Activated T-helper 1 cell treated with anti-CD3 and anti-CD28 coated beads, Interleukin-12 subunit alpha, Interleukin-12 subunit beta, Interleukin-2, Interleukin-4 antibody, amounts not matched to agents 30 ng/mL and 10 ng/mL and 1 ng/mL, durations not matched to agents 14 hours and 24 hours and 36 hours (primary cell): ENCODE data around the gene TRIM33. TPM values are rescaled to one million over a fixed set of nuclear protein-coding genes. Genes with fewer than 3 reads are reported as not detected.
A peak's percentile ranks its signal among the peaks of the same experiment; 100 is the strongest.
"Not testable (repeated sequence)": the region's sequence is repeated elsewhere in the genome, so short reads cannot be mapped to it uniquely, and the experiment has no call there.

Source experiments
- DNase-seq: peaks from one replicate; pipeline ENCODE4 v3.0.0; 2021; ENCODE audit warnings: low spot score
- H3K27ac Mint-ChIP-seq: one replicate; pipeline ENCODE4 v1.8.0; 2021; ENCODE audit warnings: mild to moderate bottlenecking, mixed read lengths
- H3K27me3 Mint-ChIP-seq: one replicate; pipeline ENCODE4 v1.8.0; 2022; ENCODE audit warnings: mild to moderate bottlenecking, moderate library complexity, mixed read lengths; ENCODE audit not compliant: insufficient read depth
- H3K36me3 Mint-ChIP-seq: one replicate; pipeline ENCODE4 v1.8.0; 2021; ENCODE audit warnings: low read depth, mixed read lengths
- H3K4me1 Mint-ChIP-seq: one replicate; pipeline ENCODE4 v1.8.0; 2021; ENCODE audit warnings: low read depth, mixed read lengths
- H3K4me3 Mint-ChIP-seq: one replicate; pipeline ENCODE4 v1.8.0; 2021; ENCODE audit warnings: mild to moderate bottlenecking, moderate library complexity, mixed read lengths
- H3K9me3 Mint-ChIP-seq: one replicate; pipeline ENCODE4 v1.8.0; 2021; ENCODE audit warnings: mixed read lengths
- intact Hi-C: fragments of 100-400 bp; cut with micrococcal nuclease; formaldehyde crosslinking; loops from one replicate; pipeline ENCODE4 v1.15.1; 2024
- total RNA-seq: library from RNA; stranded (reverse); gene quantifications from 2 replicates; pipeline ENCODE4 v1.2.3, GENCODE V29; 2022

The TRIM33 gene
- total RNA-seq, 1 donor from 2014 or later: 41.7 TPM

DNA sequence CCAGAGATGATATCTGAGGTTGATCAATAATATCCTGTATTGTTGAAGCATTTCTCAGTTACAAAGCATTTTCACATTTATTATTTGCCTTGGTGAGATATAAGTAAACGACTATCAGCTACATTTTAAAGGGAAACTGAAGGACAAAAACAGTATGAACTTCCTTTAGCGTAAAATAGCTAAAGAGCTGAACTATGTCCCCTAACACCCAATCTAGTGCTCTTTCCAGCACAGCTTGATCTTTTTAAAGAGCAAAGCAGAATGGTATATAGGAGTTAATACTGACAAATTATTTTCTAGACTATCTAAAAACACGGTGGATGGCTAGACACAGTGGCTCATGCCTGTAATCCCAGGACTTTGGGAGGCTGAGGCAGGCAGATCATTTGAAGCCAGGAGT is 3.5 kb downstream of the TRIM33 start:
- Mint-ChIP-seq H3K9me3 (no peaks in the 10 kb centered on the region), H3K27me3 (no peaks in the 10 kb centered on the region), H3K4me3 (no peak overlapping the region), H3K36me3 (peaks cover 27% of the 10 kb centered on the region), H3K27ac (no peak overlapping the region), H3K4me1 (peaks cover 62% of the 10 kb centered on the region)
- intact Hi-C loops: no loop called here
- DNase-seq: no peak

DNA sequence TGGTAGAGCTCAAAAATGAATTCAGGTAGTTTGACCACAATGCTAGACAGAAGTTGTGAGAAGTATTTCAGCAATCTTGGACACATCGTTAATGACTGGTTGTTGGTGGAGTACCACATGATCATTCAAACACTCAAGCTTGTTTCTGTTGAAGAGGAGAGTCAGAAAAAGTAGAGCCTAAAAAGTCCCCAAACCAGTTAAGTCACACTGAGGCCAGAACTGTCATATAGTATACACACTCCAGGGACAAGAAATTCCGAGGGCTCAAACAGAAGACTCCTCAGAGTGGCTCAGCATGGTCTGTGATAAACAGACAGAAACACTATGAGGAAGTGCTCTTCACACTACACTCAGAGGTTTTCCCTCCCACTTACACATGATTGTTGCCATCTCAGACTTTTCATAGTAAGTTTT is 5.8 kb downstream of the TRIM33 start:
- Mint-ChIP-seq H3K4me1 (peaks cover 59% of the 10 kb centered on the region), H3K27ac (no peak overlapping the region), H3K36me3 (peaks cover 27% of the 10 kb centered on the region), H3K27me3 (no peaks in the 10 kb centered on the region), H3K9me3 (no peaks in the 10 kb centered on the region), H3K4me3 (no peak overlapping the region)
- intact Hi-C loops: no loop called here
- DNase-seq: no peak

GRCh38 chr1:114503916-114504422 is 7.0 kb downstream of the TRIM33 start:
- intact Hi-C loops: no loop called here
- peaks cover 54% of the 10 kb centered on the region for H3K4me1 Mint-ChIP-seq
- H3K27me3 Mint-ChIP-seq: no peaks in the 10 kb centered on the region
- no peak for DNase-seq
- peaks cover 23% of the 10 kb centered on the region for H3K36me3 Mint-ChIP-seq
- H3K27ac Mint-ChIP-seq: no peak overlapping the region
- H3K4me3 Mint-ChIP-seq: no peak overlapping the region
- H3K9me3 Mint-ChIP-seq: no peaks in the 10 kb centered on the region

- peaks cover 40% of the 10 kb centered on the region for H3K4me1 Mint-ChIP-seq
- no peaks in the 10 kb centered on the region for H3K9me3 Mint-ChIP-seq
- intact Hi-C loops: no loop called here
- no peak overlapping the region for H3K4me3 Mint-ChIP-seq
- H3K27me3 Mint-ChIP-seq: no peaks in the 10 kb centered on the region
- peaks cover 18% of the 10 kb centered on the region for H3K36me3 Mint-ChIP-seq
- no peak for DNase-seq
- H3K27ac Mint-ChIP-seq: no peak overlapping the region
These were observed 8.9 kb downstream of the TRIM33 start for GRCh38 chr1:114502080-114502479.

- no peak for DNase-seq
- intact Hi-C loops: no loop called here
- H3K4me1 Mint-ChIP-seq: peaks cover 21% of the 10 kb centered on the region
- H3K36me3 Mint-ChIP-seq: peaks cover 9% of the 10 kb centered on the region
- no peaks in the 10 kb centered on the region for H3K27me3 Mint-ChIP-seq
- no peaks in the 10 kb centered on the region for H3K9me3 Mint-ChIP-seq
- no peak overlapping the region for H3K27ac Mint-ChIP-seq
- no peak overlapping the region for H3K4me3 Mint-ChIP-seq
These were observed 11.5 kb downstream of the TRIM33 start for GRCh38 chr1:114499478-114499877.

DNA sequence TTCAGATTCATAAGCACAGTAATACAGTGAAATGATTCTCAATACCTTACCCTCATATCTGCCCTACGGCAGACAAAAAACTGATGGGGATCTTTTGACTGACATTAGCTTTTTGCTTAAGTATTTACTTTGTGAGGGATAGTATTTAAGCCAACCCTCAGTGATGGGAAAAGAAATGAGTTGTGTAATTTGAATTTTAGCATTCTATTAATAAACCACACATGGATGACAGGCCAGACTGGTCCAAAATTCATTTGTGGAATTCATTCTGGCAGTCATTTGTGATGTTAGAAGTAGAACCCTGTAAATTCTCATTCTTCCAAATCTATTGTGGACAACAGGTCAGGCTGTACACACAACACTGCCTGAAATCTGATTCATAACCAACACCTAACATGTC is 14.9 kb downstream of the TRIM33 start:
- H3K27me3 Mint-ChIP-seq: no peaks in the 10 kb centered on the region
- H3K36me3 Mint-ChIP-seq: peaks cover 17% of the 10 kb centered on the region
- intact Hi-C loops: no loop called here
- H3K9me3 Mint-ChIP-seq: peaks cover 3% of the 10 kb centered on the region
- H3K4me3 Mint-ChIP-seq: no peak overlapping the region
- H3K27ac Mint-ChIP-seq: no peak overlapping the region
- H3K4me1 Mint-ChIP-seq: peaks cover 18% of the 10 kb centered on the region
- DNase-seq: no peak

DNA sequence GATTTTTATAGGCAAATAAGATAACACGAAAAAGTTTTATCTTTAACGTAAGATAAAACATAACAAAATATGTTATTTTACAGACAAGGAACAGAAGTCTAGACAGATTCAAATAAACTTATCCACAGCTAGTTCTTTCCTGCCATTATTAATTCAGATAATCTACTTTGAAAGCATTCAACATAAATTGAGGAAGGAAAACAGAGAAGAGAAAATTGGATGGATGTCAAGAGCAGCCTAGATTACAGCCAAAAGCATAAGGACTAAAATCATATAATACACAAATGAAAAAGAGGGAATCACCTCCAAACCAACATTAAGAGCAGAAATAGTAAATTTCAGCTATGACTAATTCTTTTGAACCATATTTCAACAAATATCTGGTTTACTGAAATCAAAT is 15.5 kb downstream of the TRIM33 start:
- no peaks in the 10 kb centered on the region for H3K27me3 Mint-ChIP-seq
- peaks cover 18% of the 10 kb centered on the region for H3K36me3 Mint-ChIP-seq
- no peak for DNase-seq
- peaks cover 23% of the 10 kb centered on the region for H3K4me1 Mint-ChIP-seq
- H3K9me3 Mint-ChIP-seq: peaks cover 3% of the 10 kb centered on the region
- no peak overlapping the region for H3K27ac Mint-ChIP-seq
- H3K4me3 Mint-ChIP-seq: no peak overlapping the region
- intact Hi-C loops: no loop called here

GRCh38 chr1:114492978-114493377 is 18.0 kb downstream of the TRIM33 start:
- DNase-seq: no peak
- Mint-ChIP-seq H3K27me3 (no peaks in the 10 kb centered on the region), H3K4me3 (no peak overlapping the region), H3K9me3 (peaks cover 3% of the 10 kb centered on the region), H3K27ac (no peak overlapping the region), H3K4me1 (peaks cover 31% of the 10 kb centered on the region), H3K36me3 (peaks cover 15% of the 10 kb centered on the region)
- intact Hi-C loops: no loop called here

- Mint-ChIP-seq H3K36me3 (peaks cover 14% of the 10 kb centered on the region), H3K27me3 (no peaks in the 10 kb centered on the region), H3K4me1 (peaks cover 31% of the 10 kb centered on the region), H3K27ac (no peak overlapping the region), H3K4me3 (no peak overlapping the region), H3K9me3 (peaks cover 3% of the 10 kb centered on the region)
- no peak for DNase-seq
- intact Hi-C loops: no loop called here
These were observed 20.7 kb downstream of the TRIM33 start for GRCh38 chr1:114490274-114490693.

- DNase-seq: no peak
- no peak overlapping the region for H3K27ac Mint-ChIP-seq
- no peak overlapping the region for H3K4me3 Mint-ChIP-seq
- peaks cover 3% of the 10 kb centered on the region for H3K9me3 Mint-ChIP-seq
- peaks cover 33% of the 10 kb centered on the region for H3K4me1 Mint-ChIP-seq
- H3K27me3 Mint-ChIP-seq: no peaks in the 10 kb centered on the region
- peaks cover 9% of the 10 kb centered on the region for H3K36me3 Mint-ChIP-seq
- intact Hi-C loops: no loop called here
These were observed 22.3 kb downstream of the TRIM33 start for GRCh38 chr1:114488739-114489138.

GRCh38 chr1:114485286-114485685 is 25.7 kb downstream of the TRIM33 start:
- intact Hi-C loops: no loop called here
- no peak for DNase-seq
- no peaks in the 10 kb centered on the region for H3K27me3 Mint-ChIP-seq
- H3K36me3 Mint-ChIP-seq: peaks cover 9% of the 10 kb centered on the region
- peaks cover 39% of the 10 kb centered on the region for H3K4me1 Mint-ChIP-seq
- H3K4me3 Mint-ChIP-seq: no peak overlapping the region
- H3K27ac Mint-ChIP-seq: no peak overlapping the region
- H3K9me3 Mint-ChIP-seq: peaks cover 4% of the 10 kb centered on the region

- DNase-seq: no peak
- H3K9me3 Mint-ChIP-seq: peaks cover 12% of the 10 kb centered on the region
- peaks cover 16% of the 10 kb centered on the region for H3K36me3 Mint-ChIP-seq
- H3K4me1 Mint-ChIP-seq: peaks cover 30% of the 10 kb centered on the region
- no peak overlapping the region for H3K4me3 Mint-ChIP-seq
- H3K27ac Mint-ChIP-seq: peak overlapping the region; percentile 45
- no peaks in the 10 kb centered on the region for H3K27me3 Mint-ChIP-seq
- intact Hi-C loops: no loop called here
These were observed 28.4 kb downstream of the TRIM33 start for GRCh38 chr1:114482585-114482984.

DNA sequence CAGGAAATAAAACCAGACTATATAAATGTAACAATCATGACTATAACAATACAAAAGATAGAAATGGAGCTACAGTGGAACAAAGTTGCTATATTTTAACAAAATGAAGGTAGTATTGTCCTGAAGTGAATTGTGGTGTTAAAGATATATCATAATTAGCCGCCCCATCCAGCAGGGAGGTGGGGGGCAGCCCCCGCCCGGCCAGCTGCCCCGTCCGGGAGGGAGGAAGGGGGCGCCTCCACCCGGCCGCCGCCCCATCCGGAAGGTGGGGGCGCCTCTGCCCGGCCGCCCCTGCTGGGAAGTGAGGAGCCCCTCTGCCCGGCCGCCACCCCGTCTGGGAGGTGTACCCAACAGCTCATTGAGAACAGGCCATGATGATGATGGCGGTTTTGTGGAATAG is 31.4 kb downstream of the TRIM33 start:
- Mint-ChIP-seq H3K36me3 (peaks cover 20% of the 10 kb centered on the region), H3K4me1 (peaks cover 41% of the 10 kb centered on the region), H3K9me3 (peaks cover 12% of the 10 kb centered on the region)
- H3K4me3 Mint-ChIP-seq, DNase-seq, H3K27me3 Mint-ChIP-seq, intact Hi-C loops, H3K27ac Mint-ChIP-seq: not testable (repeated sequence)

- H3K36me3 Mint-ChIP-seq: peaks cover 20% of the 10 kb centered on the region
- peaks cover 41% of the 10 kb centered on the region for H3K4me1 Mint-ChIP-seq
- peaks cover 12% of the 10 kb centered on the region for H3K9me3 Mint-ChIP-seq
- no peaks in the 10 kb centered on the region for H3K27me3 Mint-ChIP-seq
- intact Hi-C loops: no loop called here
- H3K4me3 Mint-ChIP-seq: no peak overlapping the region
- DNase-seq: no peak
- H3K27ac Mint-ChIP-seq: no peak overlapping the region
These were observed 31.9 kb downstream of the TRIM33 start for GRCh38 chr1:114479134-114479533.
